ENCODE results near the gene ROS1.

ROS1 gene

GRCh38 chr6:117306227-117306790 lies 119.4 kb downstream of the ROS1 start:
- DNase-seq, result no peak

- DNase-seq, result no peak
These were observed 121.3 kb downstream of the ROS1 start for GRCh38 chr6:117304446-117304845.

GRCh38 chr6:117303323-117303722 lies 122.4 kb downstream of the ROS1 start:
- DNase-seq, result no peak

GRCh38 chr6:117298941-117299340 lies 126.8 kb downstream of the ROS1 start:
- no peak for DNase-seq

GRCh38 chr6:117290173-117290846 lies 135.4 kb downstream of the ROS1 start:
- no peak for DNase-seq

- DNase-seq, result no peak
These were observed 137.5 kb downstream of the ROS1 start for GRCh38 chr6:117288083-117288715.

GRCh38 chr6:117280922-117281321 lies 144.8 kb downstream of the ROS1 start:
- DNase-seq, result no peak

- DNase-seq, result no peak
These were observed 148.9 kb downstream of the ROS1 start for GRCh38 chr6:117276778-117277316.

- DNase-seq, result no peak
These were observed 150.0 kb downstream of the ROS1 start for GRCh38 chr6:117275711-117276110.

- DNase-seq, result no peak
These were observed 150.5 kb downstream of the ROS1 start for GRCh38 chr6:117275205-117275604.

GRCh38 chr6:117272891-117273290 lies 152.9 kb downstream of the ROS1 start:
- DNase-seq, result no peak

- DNase-seq, result no peak
These were observed 153.5 kb downstream of the ROS1 start for GRCh38 chr6:117272032-117272866.

GRCh38 chr6:117270843-117271507 lies 154.8 kb downstream of the ROS1 start:
- no peak for DNase-seq

- DNase-seq, result no peak
These were observed 155.5 kb downstream of the ROS1 start for GRCh38 chr6:117270055-117270842.

- no peak for DNase-seq
These were observed 156.1 kb downstream of the ROS1 start for GRCh38 chr6:117269638-117270054.

- DNase-seq, result no peak
These were observed 156.8 kb downstream of the ROS1 start for GRCh38 chr6:117268924-117269323.

GRCh38 chr6:117267766-117268534 lies 157.8 kb downstream of the ROS1 start:
- DNase-seq, result no peak

- DNase-seq, result no peak
These were observed 158.7 kb downstream of the ROS1 start for GRCh38 chr6:117267054-117267347.

- DNase-seq, result no peak
These were observed 159.3 kb downstream of the ROS1 start for GRCh38 chr6:117266257-117267053.
